Activated CD4-positive, alpha-beta T cell treated with anti-CD3 and anti-CD28 coated beads for 4 hours (primary cell): ENCODE results near the gene MVB12B.
"Not testable (repeated sequence)": the region's sequence is repeated elsewhere in the genome, so short reads cannot be mapped to it uniquely, and the experiment has no call there.

ENCODE experiments used
- DNase-seq, 2 donors: peaks; one replicate each; pipeline ENCODE4 v3.0.0-alpha.2; 2020

MVB12B gene

GRCh38 chr9:126526218-126527108 is 199.8 kb downstream of the MVB12B start:
- DNase-seq, result no peak

GRCh38 chr9:126527109-126527825 is 200.6 kb downstream of the MVB12B start:
- no peak for DNase-seq

- no peak for DNase-seq
Observed at GRCh38 chr9:126528111-126528510, 201.5 kb downstream of the MVB12B start.

- DNase-seq, result no peak
Observed at GRCh38 chr9:126528915-126529314, 202.3 kb downstream of the MVB12B start.

GRCh38 chr9:126531035-126531571 is 204.5 kb downstream of the MVB12B start:
- no peak for DNase-seq

- DNase-seq, result no peak
Observed at GRCh38 chr9:126531591-126531990, 205.0 kb downstream of the MVB12B start.

- no peak for DNase-seq
Observed at GRCh38 chr9:126532019-126532462, 205.4 kb downstream of the MVB12B start.

- no peak for DNase-seq
Observed at GRCh38 chr9:126532489-126532888, 205.9 kb downstream of the MVB12B start.

GRCh38 chr9:126532951-126533925 is 206.6 kb downstream of the MVB12B start:
- DNase-seq, result no peak

GRCh38 chr9:126533926-126534310 is 207.3 kb downstream of the MVB12B start:
- DNase-seq, result no peak

GRCh38 chr9:126534431-126535186 is 208.0 kb downstream of the MVB12B start:
- DNase-seq, result no peak

GRCh38 chr9:126536131-126536530 is 209.5 kb downstream of the MVB12B start:
- no peak for DNase-seq

GRCh38 chr9:126536841-126537465 is 210.3 kb downstream of the MVB12B start:
- DNase-seq, result no peak

- DNase-seq, result no peak
Observed at GRCh38 chr9:126538550-126538949, 211.9 kb downstream of the MVB12B start.

GRCh38 chr9:126540398-126540797 is 213.8 kb downstream of the MVB12B start:
- DNase-seq, result not testable (repeated sequence)

GRCh38 chr9:126543490-126543889 is 216.9 kb downstream of the MVB12B start:
- DNase-seq, result no peak

- DNase-seq, result no peak
Observed at GRCh38 chr9:126545106-126545505, 218.5 kb downstream of the MVB12B start.

- DNase-seq, result no peak
Observed at GRCh38 chr9:126546036-126546435, 219.4 kb downstream of the MVB12B start.

- DNase-seq, result no peak
Observed at GRCh38 chr9:126548312-126548711, 221.7 kb downstream of the MVB12B start.

GRCh38 chr9:126549246-126550006 is 222.8 kb downstream of the MVB12B start:
- no peak for DNase-seq
